Body of pancreas (tissue), 4 donors: ENCODE measurements around the gene CMTM7. TPM values are rescaled to one million over a fixed set of nuclear protein-coding genes. Genes with fewer than 3 reads are reported as not detected.

Experiments
- ATAC-seq: fragments of 150-250 bp; one replicate; pipeline ENCODE4 v1.9.1; 2016
- DNase-seq, 4 donors: peaks; one replicate each; pipeline ENCODE4 v3.0.0-alpha.2; 2019
- H3K27ac ChIP-seq, 4 donors: fragments of 200-600 bp; sonication (generic); 1 replicate in 3 of 4; 2 replicates in 1 of 4; pipeline versions ENCODE4 v1.5.1 to v1.6.1; 2016 to 2019; ENCODE audit warnings: mild to moderate bottlenecking in 1 of 4, mixed read lengths in 1 of 4, moderate library complexity in 1 of 4
- H3K27me3 ChIP-seq, 2 donors: fragments of 200-600 bp; sonication (generic); one replicate each; pipeline ENCODE4 v1.6.0; 2016; ENCODE audit warnings: mild to moderate bottlenecking in 1 of 2
- H3K36me3 ChIP-seq, 2 donors: fragments of 200-600 bp; sonication (generic); replicated peaks in 1 of 2; 2 replicates each; pipeline ENCODE4 v1.5.1; 2016; ENCODE audit warnings: low read depth in 2 of 2; ENCODE audit not compliant: insufficient read depth in 1 of 2
- H3K4me1 ChIP-seq: fragments of 200-600 bp; sonication (generic); one replicate; pipeline ENCODE4 v1.6.0; 2016
- H3K4me3 ChIP-seq, 2 donors: fragments of 200-600 bp; sonication (generic); 1 replicate in 1 of 2; 2 replicates in 1 of 2; pipeline ENCODE4 v1.5.1; 2016 to 2019
- H3K9me3 ChIP-seq, 3 donors: fragments of 200-600 bp; sonication (generic); 1 replicate in 2 of 3; 2 replicates in 1 of 3; pipeline ENCODE4 v1.5.1; 2016
- CTCF ChIP-seq, 7 experiments: fragments of 450-650 bp in 4 of 7; fragments of 200-600 bp in 3 of 7; sonication (generic) in 3 of 7; IDR thresholded peaks; one replicate each; pipeline ENCODE4 v1.5.1; 2016 to 2019; ENCODE audit warnings: antibody characterized with exemption in 7 of 7
- POLR2A ChIP-seq, 3 donors: fragments of 450-650 bp; IDR thresholded peaks; one replicate each; pipeline ENCODE4 v1.6.1; 2016; ENCODE audit warnings: antibody characterized with exemption in 3 of 3, mild to moderate bottlenecking in 2 of 3
- WGBS, 2 donors: methylation state at CpG; one replicate each; pipeline ENCODE4 v1.1.5; 2017; 5-methylcytosine and 5-hydroxymethylcytosine counted together
- intact Hi-C: fragments of 100-400 bp; cut with DNase I; formaldehyde crosslinking; loops from one replicate; pipeline ENCODE4 v1.15.1; 2023
- total RNA-seq, 2 donors: library from RNA; depleted of rRNA; stranded (reverse); fragments of >200 nt; gene quantifications; one replicate each; pipeline ENCODE4 v1.1.0, GENCODE V29; 2016

CMTM7 gene
- total RNA-seq, 2 donors from 2014 or later: 23.3 to 51.1 TPM

- ATAC-seq (peak; percentile 47), DNase-seq (no peak)
- intact Hi-C loops: no loop called here
- Histone ChIP-seq H3K4me1 (peaks cover 8% of the 10 kb centered on the region), H3K9me3 (no peaks in the 10 kb centered on the region), H3K27me3 (no peaks in the 10 kb centered on the region), H3K4me3 (no peak overlapping the region), H3K27ac (peak overlapping the region in 2 of 4 donors; percentile 15 to 16), H3K36me3 (no peaks in the 10 kb centered on the region)
- WGBS, 2 donors: 67 to 76% methylated on average over 3 of the region's 3 CpGs
- TF ChIP-seq POLR2A (IDR thresholded peaks at IDR 0.05) (no peak), CTCF (IDR thresholded peaks at IDR 0.05) (no peak)
These were observed 102.1 kb downstream of the CMTM7 start for GRCh38 chr3:32493437-32494414.

GRCh38 chr3:32495085-32495484 is 103.4 kb downstream of the CMTM7 start:
- H3K27ac ChIP-seq: no peak overlapping the region
- H3K36me3 ChIP-seq: no peaks in the 10 kb centered on the region
- ATAC-seq (no peak), DNase-seq (no peak)
- H3K4me1 ChIP-seq: peaks cover 8% of the 10 kb centered on the region
- TF ChIP-seq POLR2A (IDR thresholded peaks at IDR 0.05) (no peak), CTCF (IDR thresholded peaks at IDR 0.05) (no peak)
- intact Hi-C loops: no loop called here
- H3K4me3 ChIP-seq: no peak overlapping the region
- H3K9me3 ChIP-seq: no peaks in the 10 kb centered on the region
- H3K27me3 ChIP-seq: no peaks in the 10 kb centered on the region

GRCh38 chr3:32495609-32496008 is 104.0 kb downstream of the CMTM7 start:
- no peaks in the 10 kb centered on the region for H3K36me3 ChIP-seq

GRCh38 chr3:32498252-32498651 is 106.6 kb downstream of the CMTM7 start:
- WGBS, 2 donors: 68 to 90% methylated on average over 3 of the region's 3 CpGs
- intact Hi-C loops: no loop called here
- DNase-seq (no peak), ATAC-seq (no peak)
- Histone ChIP-seq H3K36me3 (no peaks in the 10 kb centered on the region), H3K9me3 (no peaks in the 10 kb centered on the region), H3K4me1 (peaks cover 18% of the 10 kb centered on the region), H3K27ac (no peak overlapping the region), H3K4me3 (no peak overlapping the region), H3K27me3 (no peaks in the 10 kb centered on the region)
- no peak for TF ChIP-seq CTCF (IDR thresholded peaks at IDR 0.05)
- TF ChIP-seq POLR2A (IDR thresholded peaks at IDR 0.05): no peak

More at GRCh38 chr3:32495609-32496008, 104.0 kb downstream of the CMTM7 start:
- H3K27ac ChIP-seq: no peak overlapping the region
- H3K9me3 ChIP-seq: no peaks in the 10 kb centered on the region
- no peak for DNase-seq
- TF ChIP-seq CTCF (IDR thresholded peaks at IDR 0.05): no peak
- no peak for TF ChIP-seq POLR2A (IDR thresholded peaks at IDR 0.05)
- peaks cover 8% of the 10 kb centered on the region for H3K4me1 ChIP-seq
- intact Hi-C loops: no loop called here
- 57 to 69% methylated on average over 2 of the region's 2 CpGs for WGBS, 2 donors
- H3K27me3 ChIP-seq: no peaks in the 10 kb centered on the region
- ATAC-seq: no peak
- H3K4me3 ChIP-seq: no peak overlapping the region
